HepG2 (cell line): ENCODE results near the gene COL18A1. TPM values are rescaled to one million over a fixed set of nuclear protein-coding genes. Genes with fewer than 3 reads are reported as not detected.

Source experiments
- EHMT2 ChIP-seq: fragments of 200-600 bp; sonication (generic); IDR thresholded peaks from 2 replicates; pipeline ENCODE4 v1.7.0; 2017; ENCODE audit warnings: antibody characterized with exemption, low read depth, low read length, borderline replicate concordance
- HNRNPUL1 ChIP-seq: fragments of 200-400 bp; formaldehyde crosslinking; IDR thresholded peaks from 2 replicates; pipeline ENCODE4 v1.6.1; 2017; ENCODE audit warnings: low read depth, mild to moderate bottlenecking, low read length, moderate library complexity
- SIX4 ChIP-seq: sonication (generic); formaldehyde crosslinking; IDR thresholded peaks from 2 replicates; pipeline ENCODE4 v1.4.0; 2020; ENCODE audit warnings: missing genetic modification reagents
- ZNF496 ChIP-seq: sonication (generic); formaldehyde crosslinking; IDR thresholded peaks from 2 replicates; pipeline ENCODE4 v1.8.1; 2023; ENCODE audit warnings: mild to moderate bottlenecking, moderate library complexity, missing genetic modification reagents; ENCODE audit not compliant: insufficient replicate concordance
- ZNF564 ChIP-seq: sonication (generic); formaldehyde crosslinking; IDR thresholded peaks from 2 replicates; pipeline ENCODE4 v1.8.1; 2023; ENCODE audit warnings: mild to moderate bottlenecking, missing genetic modification reagents
- ZNF724P ChIP-seq: sonication (generic); formaldehyde crosslinking; IDR thresholded peaks from 2 replicates; pipeline ENCODE4 v1.8.0; 2022; ENCODE audit warnings: missing genetic modification reagents, borderline replicate concordance
- polyA plus RNA-seq, 8 experiments: library from polyadenylated mRNA; depleted of rRNA in 3 of 8; stranded (reverse) in 7 of 8; unstranded in 1 of 8; fragments of >200 nt; fragmentation: Illumina TruSeq in 4 of 8; extraction: Trizol in 4 of 8; gene quantifications; 2 replicates each; pipeline versions ENCODE4 v1.2.1 to v1.2.3, GENCODE V29; 2011 to 2016; ENCODE audit warnings: low read depth in 4 of 8, missing spikeins in 1 of 8, mixed read lengths in 1 of 8; ENCODE audit not compliant: insufficient read depth in 1 of 8
- total RNA-seq, 5 experiments: library from RNA; depleted of rRNA; stranded (reverse); fragments of >200 nt; fragmentation: Illumina TruSeq; extraction: Trizol; gene quantifications; 2 replicates each; pipeline ENCODE4 v1.2.3, GENCODE V29; 2016; ENCODE audit warnings: low read depth in 1 of 5
- TF ChIP-seq, protein P1 (sequence below): sonication (generic); formaldehyde crosslinking; IDR thresholded peaks from 2 replicates; pipeline ENCODE4 v1.4.0; 2020; ENCODE audit warnings: low read depth, mild to moderate bottlenecking, missing genetic modification reagents
- TF ChIP-seq, protein P2 (sequence below): sonication (generic); formaldehyde crosslinking; IDR thresholded peaks from 2 replicates; pipeline ENCODE4 v1.5.1; 2020; ENCODE audit warnings: mild to moderate bottlenecking, missing genetic modification reagents
- TF ChIP-seq, protein P3 (sequence below): sonication (generic); formaldehyde crosslinking; IDR thresholded peaks from 2 replicates; pipeline ENCODE4 v1.8.0; 2022; ENCODE audit warnings: missing genetic modification reagents, low read depth, mild to moderate bottlenecking, borderline replicate concordance
- TF ChIP-seq, protein P4 (sequence below): sonication (generic); formaldehyde crosslinking; IDR thresholded peaks from 2 replicates; pipeline ENCODE4 v1.4.0; 2020; ENCODE audit warnings: mild to moderate bottlenecking, missing genetic modification reagents
- TF ChIP-seq, protein P5 (sequence below): sonication (generic); formaldehyde crosslinking; IDR thresholded peaks from 2 replicates; pipeline ENCODE4 v1.5.1; 2020; ENCODE audit warnings: mild to moderate bottlenecking, moderate library complexity, missing genetic modification reagents
- TF ChIP-seq, protein P6 (sequence below): sonication (generic); formaldehyde crosslinking; IDR thresholded peaks from 2 replicates; pipeline ENCODE4 v1.8.0; 2022; ENCODE audit warnings: mild to moderate bottlenecking, missing genetic modification reagents, moderate library complexity
- TF ChIP-seq, protein P7 (sequence below): sonication (generic); formaldehyde crosslinking; IDR thresholded peaks from 2 replicates; pipeline ENCODE4 v1.8.1; 2023; ENCODE audit warnings: mild to moderate bottlenecking, missing genetic modification reagents, borderline replicate concordance

COL18A1 gene
- total and polyA plus RNA-seq, 2 of the 13 experiments (the other 11 are each of a cell fraction or from before 2014, with no cell fraction given): 79.0 to 102 TPM

DNA sequence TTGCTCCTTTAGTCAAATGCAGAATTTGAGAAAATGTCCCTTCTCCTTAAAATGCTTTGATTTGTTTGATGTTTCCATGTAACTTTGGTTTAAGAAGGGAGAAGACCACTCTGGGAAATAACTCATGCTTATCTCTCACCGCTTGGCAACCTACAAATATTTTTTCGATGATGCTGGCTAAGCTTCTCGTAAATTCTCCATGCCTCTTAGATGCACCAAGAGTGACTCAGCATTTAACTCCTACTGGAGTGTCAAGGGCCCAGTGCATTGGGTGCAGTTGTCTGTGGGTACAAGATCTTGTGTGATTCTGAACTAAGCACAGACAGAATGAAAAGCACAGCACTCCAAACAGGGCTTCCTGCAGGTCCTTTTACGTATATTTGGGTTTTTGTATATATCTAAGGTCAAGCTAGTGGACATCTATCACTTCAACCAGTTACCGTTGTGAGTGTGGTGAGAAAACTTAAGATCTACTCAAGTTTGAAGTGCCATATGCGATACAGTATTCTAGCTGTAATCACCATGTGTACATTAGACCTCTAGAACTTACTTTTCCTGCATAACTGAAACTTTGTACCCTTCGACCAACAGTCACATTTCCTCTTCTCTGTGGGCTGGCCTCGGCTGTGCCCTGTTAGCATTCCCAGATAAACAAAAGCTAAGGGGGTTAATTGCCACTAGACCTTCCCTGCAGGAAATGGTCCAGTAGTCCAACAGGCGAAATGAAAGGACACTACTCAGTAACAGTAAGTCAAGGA, 55.8 kb downstream of the COL18A1 start (continued):
- TF ChIP-seq, protein P1, sequence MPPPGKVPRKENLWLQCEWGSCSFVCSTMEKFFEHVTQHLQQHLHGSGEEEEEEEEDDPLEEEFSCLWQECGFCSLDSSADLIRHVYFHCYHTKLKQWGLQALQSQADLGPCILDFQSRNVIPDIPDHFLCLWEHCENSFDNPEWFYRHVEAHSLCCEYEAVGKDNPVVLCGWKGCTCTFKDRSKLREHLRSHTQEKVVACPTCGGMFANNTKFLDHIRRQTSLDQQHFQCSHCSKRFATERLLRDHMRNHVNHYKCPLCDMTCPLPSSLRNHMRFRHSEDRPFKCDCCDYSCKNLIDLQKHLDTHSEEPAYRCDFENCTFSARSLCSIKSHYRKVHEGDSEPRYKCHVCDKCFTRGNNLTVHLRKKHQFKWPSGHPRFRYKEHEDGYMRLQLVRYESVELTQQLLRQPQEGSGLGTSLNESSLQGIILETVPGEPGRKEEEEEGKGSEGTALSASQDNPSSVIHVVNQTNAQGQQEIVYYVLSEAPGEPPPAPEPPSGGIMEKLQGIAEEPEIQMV (CRISPR knock-in tag): no peak
- TF ChIP-seq, protein P2, sequence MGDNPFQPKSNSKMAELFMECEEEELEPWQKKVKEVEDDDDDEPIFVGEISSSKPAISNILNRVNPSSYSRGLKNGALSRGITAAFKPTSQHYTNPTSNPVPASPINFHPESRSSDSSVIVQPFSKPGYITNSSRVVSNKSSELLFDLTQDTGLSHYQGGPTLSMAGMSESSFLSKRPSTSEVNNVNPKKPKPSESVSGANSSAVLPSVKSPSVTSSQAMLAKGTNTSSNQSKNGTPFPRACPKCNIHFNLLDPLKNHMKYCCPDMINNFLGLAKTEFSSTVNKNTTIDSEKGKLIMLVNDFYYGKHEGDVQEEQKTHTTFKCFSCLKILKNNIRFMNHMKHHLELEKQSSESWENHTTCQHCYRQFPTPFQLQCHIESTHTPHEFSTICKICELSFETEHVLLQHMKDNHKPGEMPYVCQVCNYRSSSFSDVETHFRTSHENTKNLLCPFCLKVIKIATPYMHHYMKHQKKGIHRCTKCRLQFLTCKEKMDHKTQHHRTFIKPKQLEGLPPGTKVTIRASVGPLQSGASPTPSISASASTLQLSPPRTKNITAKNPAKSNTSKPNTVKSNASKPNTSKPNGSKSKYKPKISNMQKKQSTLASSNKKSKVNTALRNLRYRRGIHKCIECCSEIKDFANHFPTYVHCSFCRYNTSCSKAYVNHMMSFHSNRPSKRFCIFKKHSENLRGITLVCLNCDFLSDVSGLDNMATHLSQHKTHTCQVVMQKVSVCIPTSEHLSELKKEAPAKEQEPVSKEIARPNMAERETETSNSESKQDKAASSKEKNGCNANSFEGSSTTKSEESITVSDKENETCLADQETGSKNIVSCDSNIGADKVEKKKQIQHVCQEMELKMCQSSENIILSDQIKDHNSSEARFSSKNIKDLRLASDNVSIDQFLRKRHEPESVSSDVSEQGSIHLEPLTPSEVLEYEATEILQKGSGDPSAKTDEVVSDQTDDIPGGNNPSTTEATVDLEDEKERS (CRISPR knock-in tag): peak; percentile 70; the same call in 1 of the 2 replicates
- TF ChIP-seq HNRNPUL1 (no peak), EHMT2 (no peak), ZNF724P (CRISPR knock-in tag) (no peak), ZNF564 (no peak), SIX4 (CRISPR knock-in tag) (no peak), ZNF496 (CRISPR knock-in tag) (no peak)
- TF ChIP-seq, protein P3, sequence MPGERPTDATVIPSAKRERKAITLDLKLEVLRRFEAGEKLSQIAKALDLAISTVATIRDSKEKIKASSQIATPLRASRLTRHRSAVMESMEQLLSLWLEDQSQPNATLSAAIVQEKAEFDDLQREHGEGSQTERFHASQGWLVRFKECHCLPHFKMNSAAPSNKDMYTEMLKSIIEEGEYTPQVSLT (CRISPR knock-in tag): no peak
- TF ChIP-seq, protein P4, sequence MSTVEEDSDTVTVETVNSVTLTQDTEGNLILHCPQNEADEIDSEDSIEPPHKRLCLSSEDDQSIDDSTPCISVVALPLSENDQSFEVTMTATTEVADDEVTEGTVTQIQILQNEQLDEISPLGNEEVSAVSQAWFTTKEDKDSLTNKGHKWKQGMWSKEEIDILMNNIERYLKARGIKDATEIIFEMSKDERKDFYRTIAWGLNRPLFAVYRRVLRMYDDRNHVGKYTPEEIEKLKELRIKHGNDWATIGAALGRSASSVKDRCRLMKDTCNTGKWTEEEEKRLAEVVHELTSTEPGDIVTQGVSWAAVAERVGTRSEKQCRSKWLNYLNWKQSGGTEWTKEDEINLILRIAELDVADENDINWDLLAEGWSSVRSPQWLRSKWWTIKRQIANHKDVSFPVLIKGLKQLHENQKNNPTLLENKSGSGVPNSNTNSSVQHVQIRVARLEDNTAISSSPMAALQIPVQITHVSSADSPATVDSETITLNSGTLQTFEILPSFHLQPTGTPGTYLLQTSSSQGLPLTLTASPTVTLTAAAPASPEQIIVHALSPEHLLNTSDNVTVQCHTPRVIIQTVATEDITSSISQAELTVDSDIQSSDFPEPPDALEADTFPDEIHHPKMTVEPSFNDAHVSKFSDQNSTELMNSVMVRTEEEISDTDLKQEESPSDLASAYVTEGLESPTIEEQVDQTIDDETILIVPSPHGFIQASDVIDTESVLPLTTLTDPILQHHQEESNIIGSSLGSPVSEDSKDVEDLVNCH (CRISPR knock-in tag): no peak
- TF ChIP-seq, protein P5, sequence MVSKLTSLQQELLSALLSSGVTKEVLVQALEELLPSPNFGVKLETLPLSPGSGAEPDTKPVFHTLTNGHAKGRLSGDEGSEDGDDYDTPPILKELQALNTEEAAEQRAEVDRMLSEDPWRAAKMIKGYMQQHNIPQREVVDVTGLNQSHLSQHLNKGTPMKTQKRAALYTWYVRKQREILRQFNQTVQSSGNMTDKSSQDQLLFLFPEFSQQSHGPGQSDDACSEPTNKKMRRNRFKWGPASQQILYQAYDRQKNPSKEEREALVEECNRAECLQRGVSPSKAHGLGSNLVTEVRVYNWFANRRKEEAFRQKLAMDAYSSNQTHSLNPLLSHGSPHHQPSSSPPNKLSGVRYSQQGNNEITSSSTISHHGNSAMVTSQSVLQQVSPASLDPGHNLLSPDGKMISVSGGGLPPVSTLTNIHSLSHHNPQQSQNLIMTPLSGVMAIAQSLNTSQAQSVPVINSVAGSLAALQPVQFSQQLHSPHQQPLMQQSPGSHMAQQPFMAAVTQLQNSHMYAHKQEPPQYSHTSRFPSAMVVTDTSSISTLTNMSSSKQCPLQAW (CRISPR knock-in tag): no peak
- TF ChIP-seq, protein P6, sequence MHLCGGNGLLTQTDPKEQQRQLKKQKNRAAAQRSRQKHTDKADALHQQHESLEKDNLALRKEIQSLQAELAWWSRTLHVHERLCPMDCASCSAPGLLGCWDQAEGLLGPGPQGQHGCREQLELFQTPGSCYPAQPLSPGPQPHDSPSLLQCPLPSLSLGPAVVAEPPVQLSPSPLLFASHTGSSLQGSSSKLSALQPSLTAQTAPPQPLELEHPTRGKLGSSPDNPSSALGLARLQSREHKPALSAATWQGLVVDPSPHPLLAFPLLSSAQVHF: no peak
- TF ChIP-seq, protein P7, sequence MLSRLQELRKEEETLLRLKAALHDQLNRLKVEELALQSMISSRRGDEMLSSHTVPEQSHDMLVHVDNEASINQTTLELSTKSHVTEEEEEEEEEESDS (CRISPR knock-in tag): no peak
